Measurements from ENCODE around the gene CDK14.

The CDK14 gene

DNA sequence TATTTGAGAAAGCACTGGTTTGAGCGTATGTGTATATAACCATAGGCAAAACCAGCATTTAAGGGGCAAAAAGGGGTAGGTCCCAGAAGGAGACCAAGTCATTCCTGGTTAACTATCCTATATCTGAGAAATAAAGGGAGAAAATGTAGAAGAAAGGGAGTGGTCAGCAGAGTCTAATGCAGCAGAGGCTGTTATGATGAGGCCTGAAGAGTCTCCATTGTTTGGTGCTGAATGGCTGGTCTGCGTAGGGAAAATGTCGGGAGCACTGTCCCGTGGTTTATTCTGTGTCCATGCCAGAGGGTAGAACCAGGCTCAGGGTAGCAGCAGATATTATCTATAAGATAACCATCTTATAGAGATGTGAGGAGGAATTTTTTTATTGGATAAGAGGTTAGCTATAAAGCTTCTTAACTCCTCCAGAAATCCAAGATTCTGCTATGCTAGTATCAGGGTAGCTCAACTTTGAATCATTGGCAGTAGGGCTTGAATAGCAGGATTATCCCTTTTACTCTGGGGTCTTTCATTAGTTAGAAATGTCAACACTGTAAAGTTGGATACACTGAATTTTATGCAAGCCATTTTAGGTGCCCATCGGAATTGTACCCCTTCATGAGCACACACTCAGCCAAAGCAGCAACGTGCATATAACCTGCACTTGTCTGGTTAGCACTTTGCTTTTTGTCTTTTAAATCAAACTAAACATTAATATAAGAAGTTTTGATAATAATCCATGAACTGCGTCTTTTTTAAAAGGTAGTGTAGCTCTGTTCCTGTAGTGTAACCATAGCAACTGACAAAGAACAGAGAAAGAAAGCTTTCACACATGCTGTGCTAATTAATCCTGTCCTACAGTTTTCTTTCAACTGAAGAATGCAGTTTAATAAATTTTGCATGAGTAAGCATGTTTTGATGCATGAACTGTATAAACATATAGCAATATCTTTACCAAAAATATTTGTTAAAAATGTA, 356.1 kb downstream of the CDK14 start:
- DNase-seq (ENCODE audit: low spot score), result no peak

DNA sequence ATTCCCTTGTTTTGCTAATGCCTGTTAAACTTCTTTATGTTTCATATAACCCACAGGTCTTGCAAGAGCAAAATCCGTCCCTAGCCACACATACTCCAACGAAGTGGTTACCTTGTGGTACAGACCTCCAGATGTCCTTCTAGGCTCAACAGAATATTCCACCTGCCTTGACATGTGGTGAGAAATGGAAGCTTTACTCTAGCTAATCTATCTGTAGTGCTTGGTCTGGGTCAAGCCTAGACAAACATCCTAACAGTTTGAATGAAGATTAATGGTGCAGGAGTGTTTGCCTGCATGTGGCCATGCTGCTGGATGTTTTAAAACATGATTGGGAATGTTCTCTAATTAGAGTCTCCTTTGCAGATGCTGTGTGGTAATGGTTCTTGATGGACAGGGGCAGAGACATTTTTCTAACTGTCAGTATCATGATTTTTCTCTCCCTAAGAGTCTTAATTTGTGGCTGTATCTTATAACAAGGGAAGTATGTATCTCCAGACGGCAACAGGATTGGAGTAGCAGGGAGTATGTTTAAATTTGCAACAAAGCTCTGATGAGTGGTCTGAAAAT, 359.6 kb downstream of the CDK14 start:
- DNase-seq (ENCODE audit: low spot score), result no peak

DNA sequence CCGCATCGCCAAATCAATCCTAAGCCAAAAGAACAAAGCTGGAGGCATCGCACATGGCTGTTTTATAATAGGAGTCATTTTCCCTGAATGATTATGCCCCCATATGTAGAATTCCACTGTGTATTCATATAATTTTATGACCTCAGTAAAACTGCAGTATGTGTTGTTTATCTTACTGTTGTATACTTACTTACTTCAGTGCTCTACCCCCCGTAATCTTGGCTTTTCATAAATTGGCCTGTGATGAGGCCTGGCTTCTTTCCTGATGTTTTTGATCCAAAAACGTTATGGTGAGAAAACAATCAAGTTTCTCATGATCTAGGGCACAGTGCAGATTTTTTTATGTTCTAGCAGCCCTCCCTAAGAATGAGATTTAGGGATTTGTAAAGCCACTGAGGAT, 361.8 kb downstream of the CDK14 start:
- DNase-seq (ENCODE audit: low spot score), result no peak

DNA sequence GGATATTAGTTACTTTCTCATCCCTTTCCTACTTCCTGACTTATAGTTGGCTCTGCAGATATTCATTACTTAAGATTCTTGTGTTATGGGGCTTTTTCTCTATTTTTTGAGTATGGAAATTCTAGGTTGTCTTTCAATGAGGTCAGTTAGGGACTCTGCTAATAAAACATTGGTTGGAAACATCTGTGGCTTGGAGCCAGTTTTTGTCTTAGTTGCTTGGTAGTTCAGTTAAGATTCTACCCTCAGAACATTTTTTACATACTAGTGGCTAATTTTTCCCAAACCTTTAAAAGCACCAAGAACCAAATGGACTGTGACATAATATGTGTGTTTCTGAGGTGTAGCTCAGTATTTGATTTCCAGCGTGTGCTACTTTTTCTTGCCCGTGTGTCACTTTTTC, 362.5 kb downstream of the CDK14 start:
- no peak for DNase-seq (ENCODE audit: low spot score)

DNA sequence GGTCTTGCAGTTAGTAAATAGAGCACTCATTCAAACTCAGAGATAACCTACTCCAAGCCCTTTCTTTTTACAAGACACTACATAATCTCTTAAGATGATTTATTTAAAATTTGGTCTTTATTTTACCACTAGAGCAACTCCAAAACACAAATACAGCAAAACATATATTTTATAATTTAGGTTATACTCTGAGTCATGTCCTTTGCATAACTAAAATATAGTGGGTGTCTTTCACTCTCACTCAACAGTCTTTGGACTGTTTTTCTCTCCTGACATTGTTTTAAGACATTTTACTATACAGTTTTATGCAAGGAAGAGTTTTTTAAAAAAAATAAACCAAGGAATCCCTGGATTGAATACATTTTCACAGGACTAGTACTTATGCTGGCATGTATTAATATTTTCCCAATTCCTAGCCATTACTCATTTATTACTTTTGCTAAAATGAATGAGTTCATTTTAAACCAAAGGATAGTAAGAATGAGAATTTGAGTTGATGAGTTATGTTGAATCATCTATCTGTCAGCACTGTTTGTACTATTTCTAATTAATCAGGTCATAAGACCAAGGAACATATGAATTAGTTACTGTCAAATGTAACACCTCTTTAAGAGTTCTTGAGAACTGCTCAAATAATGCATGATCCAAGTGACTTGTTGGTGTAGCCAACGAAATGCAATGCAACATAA, 365.1 kb downstream of the CDK14 start:
- no peak for DNase-seq (ENCODE audit: low spot score)

DNA sequence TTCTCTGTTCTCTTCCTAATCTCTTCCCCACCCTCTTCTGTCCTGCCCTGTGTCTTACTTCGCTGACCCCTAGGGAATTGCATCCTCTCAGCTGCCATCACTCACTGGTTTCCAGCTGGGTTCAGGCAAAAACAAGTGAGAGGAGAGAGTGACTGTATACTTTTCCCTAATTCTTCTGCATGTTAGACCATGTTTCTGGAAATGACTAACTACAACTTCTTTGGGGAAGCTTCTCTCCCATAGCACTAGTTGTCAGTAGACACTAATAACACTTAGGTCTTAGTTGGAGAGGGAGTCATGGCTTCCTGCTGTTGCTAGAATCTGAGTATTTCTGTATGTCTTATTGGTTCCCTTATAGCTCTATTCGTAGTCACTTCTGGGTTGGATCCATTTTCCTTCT, 369.1 kb downstream of the CDK14 start:
- DNase-seq (ENCODE audit: low spot score), result no peak

DNA sequence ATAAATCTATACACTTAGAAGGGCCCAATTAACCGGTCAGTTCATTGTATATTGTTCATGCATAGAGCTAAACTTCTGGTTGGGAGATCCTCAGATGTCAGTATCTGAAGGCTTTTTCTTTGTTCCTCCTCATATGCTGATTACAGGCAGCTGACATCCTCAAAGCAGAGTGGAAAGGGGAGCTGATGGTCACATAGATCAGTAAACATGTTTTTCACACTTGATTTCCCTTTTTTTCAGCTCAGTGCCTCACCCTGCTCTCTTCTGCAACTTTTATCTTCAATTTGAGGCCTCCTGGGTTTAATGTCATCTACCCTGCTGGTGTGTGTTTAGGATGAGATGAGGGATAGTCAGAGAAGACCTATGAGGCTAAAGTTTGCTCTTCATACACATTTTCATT, 370.2 kb downstream of the CDK14 start:
- DNase-seq (ENCODE audit: low spot score), result no peak

DNA sequence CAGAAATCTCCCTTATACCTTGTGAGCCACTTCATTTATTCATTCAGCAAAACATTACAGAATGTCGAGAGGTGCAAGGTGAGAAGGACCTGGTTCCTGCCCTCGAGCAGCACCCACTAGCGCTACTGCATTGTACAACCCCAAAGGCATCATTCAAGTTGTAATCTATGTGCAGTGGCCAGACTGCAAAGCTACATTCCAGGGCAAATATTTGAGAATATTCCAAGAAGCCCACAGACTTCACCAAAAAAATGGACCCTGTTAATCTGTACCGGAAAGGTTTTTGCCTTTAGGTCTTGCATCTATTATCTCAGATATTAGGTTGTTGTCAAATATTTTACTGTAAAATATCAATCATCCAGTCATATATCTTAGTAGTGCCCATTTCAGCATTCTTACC, 372.8 kb downstream of the CDK14 start:
- no peak for DNase-seq (ENCODE audit: low spot score)

DNA sequence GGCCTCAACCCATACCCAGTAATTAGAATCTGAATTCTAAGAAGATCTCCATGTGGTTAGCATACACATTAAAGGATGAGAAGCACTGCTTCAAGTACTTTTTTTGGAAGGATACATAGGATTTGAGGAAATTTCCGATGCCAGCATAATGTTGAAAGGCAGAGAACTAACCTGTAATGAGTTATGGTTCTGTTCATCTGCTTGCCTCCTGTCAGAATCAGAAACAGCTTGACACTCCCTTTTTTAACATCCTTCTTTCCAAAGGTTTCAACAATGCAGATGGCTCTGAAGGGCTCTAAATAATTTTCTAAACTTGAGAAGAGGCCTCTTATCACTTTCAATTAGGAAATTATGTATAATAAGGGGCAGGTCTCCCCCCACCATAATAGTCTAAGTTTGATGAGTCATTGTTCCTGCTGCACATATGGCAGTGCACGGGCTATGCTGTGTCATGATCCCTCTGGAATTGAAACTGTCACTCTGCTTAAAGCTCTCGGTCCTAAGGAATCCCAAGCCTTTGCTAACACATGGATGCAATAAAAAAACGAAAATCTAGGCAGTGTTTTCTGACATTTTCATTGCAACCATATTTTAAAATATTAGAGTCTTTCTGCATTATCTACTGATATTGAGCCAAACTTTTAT, 376.9 kb downstream of the CDK14 start:
- no peak for DNase-seq (ENCODE audit: low spot score)

DNA sequence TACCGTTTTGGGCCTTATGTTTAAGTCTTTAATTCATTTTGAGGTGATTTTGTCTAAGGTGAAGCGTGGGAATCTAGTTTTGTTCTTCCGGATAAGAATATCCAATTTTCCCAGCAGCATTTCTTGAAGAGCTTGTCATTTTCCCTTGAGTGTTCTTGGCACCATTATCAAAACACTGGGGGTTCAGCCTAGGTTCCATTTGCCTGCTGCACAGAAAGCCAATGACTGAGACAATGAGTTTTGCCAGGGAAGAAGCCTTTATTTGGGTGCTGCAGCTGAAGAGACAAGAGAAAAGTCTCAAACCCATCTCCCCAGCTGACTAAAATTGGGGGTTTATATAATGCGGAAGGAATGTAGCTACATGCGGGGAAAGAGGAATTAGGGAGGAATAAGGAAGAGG, 380.9 kb downstream of the CDK14 start:
- no peak for DNase-seq (ENCODE audit: low spot score)

DNA sequence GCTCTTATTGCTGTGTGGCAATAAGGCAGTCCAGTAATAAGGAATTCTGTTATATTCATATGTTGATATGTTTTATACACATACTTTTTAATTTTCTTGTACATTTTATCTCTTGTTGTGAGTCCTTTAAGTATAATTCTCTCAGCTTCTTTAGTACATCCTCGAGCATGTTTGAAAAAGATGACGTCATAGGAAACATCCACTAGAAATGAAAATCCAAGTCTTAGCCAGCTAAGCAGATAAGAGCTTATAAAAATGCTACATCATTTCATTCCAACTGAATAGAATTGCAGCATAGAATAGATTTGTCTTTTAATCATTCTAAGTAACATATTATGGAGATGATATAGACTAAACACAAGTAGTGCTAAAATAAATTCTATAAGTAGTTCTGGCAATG, 384.4 kb downstream of the CDK14 start:
- DNase-seq (ENCODE audit: low spot score), result no peak

DNA sequence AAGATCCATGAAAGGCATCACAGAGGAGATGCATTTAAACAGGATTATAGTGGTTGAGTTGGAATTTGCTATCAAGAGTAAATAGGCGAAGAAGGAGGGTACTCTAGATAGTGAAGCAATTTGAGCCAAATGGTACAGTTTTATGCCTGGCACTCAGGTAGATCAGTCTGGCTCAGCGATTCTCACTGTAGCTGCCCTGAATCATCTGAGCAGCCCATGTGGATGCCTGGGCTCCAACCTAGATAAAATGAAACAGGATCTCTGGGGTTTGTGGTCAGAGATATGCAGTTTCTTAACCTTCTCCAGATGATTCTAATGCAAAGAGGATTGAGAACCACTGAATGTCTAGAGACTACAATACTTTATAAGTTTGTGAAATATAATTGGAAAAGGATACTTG, 386.1 kb downstream of the CDK14 start:
- no peak for DNase-seq (ENCODE audit: low spot score)

DNA sequence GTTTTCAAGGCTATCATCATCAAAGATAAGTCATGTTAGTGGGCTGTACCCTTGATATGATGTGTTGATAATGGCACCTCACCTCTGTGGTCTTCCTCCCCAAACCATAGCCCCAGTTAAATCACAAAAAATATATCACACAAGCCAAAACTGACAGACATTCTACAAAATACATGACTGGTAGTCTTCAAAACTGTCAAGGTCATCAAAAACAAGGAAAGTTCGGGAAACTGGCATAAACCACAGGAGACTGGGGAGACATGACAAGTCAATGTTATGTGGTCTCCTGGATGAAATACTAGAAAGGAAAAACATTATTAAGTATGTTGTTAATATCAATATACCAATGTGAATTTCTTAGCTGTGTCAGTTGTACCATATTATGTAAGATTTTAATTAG, 388.6 kb downstream of the CDK14 start:
- DNase-seq (ENCODE audit: low spot score), result no peak

DNA sequence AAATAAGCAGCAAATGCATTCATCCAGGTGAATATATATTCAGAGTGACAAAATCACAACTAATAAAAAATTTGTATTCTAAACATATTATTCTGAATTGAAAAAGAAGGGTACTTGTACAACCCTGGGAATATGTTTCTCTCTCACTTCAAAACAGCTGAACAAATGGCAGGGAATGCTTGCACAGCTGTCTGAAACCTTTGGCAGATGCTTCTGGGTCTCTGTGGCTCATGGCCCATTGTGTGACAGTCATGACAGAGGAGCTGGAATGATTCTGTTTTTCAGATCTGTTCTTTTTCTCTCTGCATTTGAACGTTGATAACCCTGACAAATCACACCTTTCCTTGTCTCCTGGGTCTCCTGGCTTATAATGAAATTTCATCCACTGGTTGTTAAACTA, 392.4 kb downstream of the CDK14 start:
- DNase-seq (ENCODE audit: low spot score), result no peak

DNA sequence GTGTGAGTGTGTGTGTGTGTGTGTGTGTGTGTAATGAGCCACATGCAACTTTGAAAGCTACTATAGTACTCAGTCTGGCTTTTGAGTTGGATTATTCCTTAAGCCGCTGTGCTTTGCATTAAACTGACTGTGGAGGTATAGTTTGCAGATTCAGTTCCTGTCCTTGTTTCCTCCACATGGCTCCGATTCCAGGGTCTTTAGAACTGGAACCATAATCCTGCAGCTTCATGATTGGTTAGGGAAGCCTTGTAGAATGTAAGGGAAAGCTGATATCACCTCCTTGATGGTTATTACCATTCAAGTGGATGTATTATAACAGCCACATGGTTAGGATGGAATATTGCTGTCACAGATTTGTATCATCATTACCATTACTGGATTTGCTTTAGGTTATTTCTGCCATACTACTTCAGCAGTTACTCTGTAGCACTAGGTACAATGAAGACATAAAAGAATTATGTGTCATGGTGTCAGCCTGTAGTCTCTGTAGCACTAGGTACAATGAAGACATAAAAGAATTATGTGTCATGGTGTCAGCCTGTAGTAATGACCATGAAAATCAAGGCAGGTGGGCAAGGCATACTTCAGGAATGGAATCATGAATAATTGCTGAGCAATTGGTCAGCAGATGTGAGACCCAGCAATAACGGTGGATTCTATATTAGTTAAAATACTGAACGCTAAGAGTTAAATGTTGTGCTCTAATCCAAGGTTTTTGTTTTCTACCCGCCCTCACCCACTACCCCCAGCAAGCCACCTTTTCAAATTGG, 393.1 kb downstream of the CDK14 start:
- DNase-seq (ENCODE audit: low spot score), result no peak

DNA sequence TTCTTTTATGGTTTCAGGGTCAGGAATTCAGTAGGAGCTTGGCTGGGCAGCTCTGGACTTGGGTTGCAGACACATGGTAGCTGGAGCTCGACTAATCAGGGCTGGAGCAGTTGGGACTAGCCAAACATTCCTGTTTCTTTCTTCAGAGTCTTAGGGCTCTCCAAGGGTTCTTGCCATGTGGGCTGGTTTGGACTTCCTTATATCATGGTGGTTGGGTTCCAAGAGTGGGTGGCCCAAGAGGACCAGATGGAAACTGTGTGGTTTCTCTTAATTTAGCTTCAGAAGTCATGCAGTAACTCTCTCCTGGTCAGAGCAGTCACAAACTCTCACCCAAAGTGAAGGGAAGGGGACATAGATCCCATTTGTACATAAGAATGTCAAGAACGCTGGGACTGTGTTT, 398.0 kb downstream of the CDK14 start:
- DNase-seq (ENCODE audit: low spot score), result no peak

DNA sequence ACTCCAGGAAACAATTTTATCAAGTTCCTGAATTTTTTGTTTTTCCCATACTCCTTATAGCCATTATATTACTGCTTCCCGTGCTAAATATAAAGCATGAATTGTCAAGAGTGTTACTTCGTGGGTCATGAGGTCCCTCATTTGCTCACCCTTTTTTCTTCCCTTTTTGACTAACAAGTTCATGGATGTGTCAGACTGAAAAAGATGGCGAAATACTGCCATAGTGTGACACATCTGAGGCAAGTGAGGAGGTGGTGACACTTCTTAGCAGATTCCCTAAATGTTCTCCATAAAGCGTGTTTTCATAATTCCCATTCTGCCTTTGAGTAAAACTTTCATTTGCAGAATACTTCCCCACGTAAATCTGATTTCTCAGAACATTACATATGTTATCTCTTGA, 398.5 kb downstream of the CDK14 start:
- no peak for DNase-seq (ENCODE audit: low spot score)

DNA sequence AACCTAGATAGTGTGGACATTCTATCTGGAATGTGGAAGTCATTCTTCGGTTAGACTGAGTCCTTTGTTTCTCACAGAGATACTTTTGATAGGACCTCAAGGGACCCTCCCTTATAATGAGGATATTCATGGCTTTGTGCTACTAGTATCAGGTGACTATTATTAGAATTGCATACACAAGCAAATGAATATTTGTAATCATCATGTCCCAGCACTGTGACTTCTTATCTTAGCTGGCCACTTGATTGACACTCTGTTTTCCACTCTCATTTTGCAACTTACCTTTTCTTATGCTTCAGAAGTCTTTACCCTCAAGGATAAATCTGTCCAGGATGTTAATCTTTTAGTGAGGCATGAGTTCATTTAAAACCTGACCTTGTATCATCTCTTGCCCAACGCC, 399.9 kb downstream of the CDK14 start:
- DNase-seq (ENCODE audit: low spot score), result no peak

DNA sequence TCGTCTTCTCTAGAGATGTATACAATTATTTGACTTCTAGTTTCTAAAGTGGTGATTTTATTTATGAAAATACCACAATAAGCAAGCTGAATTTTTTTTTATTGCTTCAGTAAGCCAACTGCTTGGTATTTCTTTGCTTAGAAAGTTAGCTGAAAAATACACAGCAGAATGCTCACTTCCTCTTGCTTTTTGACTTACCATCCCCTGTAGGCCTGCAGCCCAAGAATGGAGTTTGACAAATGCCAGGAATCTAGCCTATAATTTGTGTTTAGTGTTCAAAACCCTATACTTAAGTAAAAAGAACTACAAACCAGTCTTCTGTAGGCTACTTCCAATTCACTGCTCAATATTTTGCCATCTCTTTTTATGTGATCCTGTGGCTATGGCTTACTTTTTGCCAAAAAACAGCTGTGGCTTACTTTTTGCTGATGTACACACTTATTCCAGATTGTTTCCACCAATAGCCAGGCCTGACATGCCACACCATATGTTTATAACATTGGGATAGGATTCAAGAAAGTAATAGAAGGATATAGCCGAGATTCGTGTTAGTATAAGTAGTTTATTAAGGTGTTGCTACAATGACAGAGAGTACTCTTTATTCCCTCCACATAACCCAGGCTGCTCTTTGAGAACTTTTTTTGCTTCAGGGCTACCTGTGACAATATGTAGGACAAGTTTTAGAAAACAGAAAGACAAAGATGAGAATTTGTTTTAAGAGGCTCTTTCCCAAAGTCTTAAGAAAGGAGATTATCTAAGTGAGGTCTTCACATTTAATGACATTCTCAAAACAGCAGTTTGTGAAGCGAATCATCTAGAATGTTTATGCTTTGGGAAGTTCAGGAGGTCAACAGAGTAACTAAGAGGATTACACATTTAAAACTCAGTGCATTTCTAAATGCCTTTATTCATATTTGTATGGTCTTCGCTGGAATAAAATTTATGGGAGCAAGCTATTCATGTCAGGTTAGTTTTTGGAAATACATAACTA, 404.2 kb downstream of the CDK14 start:
- no peak for DNase-seq (ENCODE audit: low spot score)

DNA sequence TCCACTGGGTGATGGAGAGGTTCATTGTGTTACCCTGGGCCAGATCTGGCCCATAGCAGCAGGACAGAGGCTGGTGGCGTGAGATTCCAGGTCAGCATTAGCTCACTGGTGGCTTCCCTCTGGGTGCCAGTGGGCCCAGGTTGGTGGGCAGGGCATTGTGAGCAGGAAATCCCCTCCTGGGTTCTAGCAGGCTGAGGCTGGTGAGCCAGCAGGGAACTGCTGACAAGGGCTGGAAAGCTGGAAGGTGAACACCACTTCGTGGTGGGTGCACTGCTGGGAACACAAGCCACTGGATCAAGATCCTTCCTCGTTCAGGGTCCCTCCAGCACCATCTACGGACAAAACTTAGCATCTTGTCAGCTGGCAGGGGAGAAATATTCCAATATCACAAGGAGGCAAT, 408.9 kb downstream of the CDK14 start:
- no peak for DNase-seq (ENCODE audit: low spot score)

DNA sequence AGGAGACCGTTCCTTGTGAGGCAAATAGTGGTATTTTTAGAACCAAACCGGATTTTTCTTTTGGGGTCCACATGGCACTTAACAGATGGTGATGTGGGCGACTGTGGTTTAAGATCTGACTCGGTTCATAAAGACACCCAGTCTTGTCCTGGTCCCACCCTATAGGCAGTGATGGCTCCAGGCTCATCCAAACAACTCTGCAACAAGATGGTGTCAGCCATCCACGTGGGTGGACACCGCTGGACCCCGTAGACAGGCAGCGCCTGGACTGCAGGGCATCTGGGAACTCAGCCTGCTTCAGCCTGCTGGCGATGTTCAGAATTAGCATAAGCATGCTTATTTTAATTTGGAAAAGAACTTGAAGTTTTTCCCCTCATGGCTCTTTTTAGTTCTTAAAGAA, 409.7 kb downstream of the CDK14 start:
- DNase-seq (ENCODE audit: low spot score), result peak; percentile 15
